Activated T-helper 2 cell treated with anti-CD3 and anti-CD28 coated beads, Interferon-gamma antibody, Interleukin-2, Interleukin-4, amounts not matched to agents 10 μg/mL and 5 μg/mL and 100 μg/mL, durations not matched to agents 14 hours and 24 hours and 36 hours (primary cell): ENCODE measurements around the gene PBX3. TPM values are rescaled to one million over a fixed set of nuclear protein-coding genes. Genes with fewer than 3 reads are reported as not detected.

Source experiments
- DNase-seq: peaks from one replicate; pipeline ENCODE4 v3.0.0; 2021; ENCODE audit warnings: low spot score
- H3K27ac Mint-ChIP-seq: one replicate; pipeline ENCODE4 v1.8.0; 2021; ENCODE audit warnings: mixed read lengths
- H3K27me3 Mint-ChIP-seq: one replicate; pipeline ENCODE4 v1.8.0; 2021; ENCODE audit warnings: low read depth, mixed read lengths
- H3K36me3 Mint-ChIP-seq: one replicate; pipeline ENCODE4 v1.8.0; 2021; ENCODE audit warnings: low read depth, mixed read lengths
- H3K4me1 Mint-ChIP-seq: one replicate; pipeline ENCODE4 v1.8.0; 2021; ENCODE audit warnings: low read depth, mixed read lengths
- H3K4me3 Mint-ChIP-seq: one replicate; pipeline ENCODE4 v1.8.0; 2021; ENCODE audit warnings: low read depth, mild to moderate bottlenecking, moderate library complexity, mixed read lengths
- H3K9me3 Mint-ChIP-seq: one replicate; pipeline ENCODE4 v1.8.0; 2021; ENCODE audit warnings: mixed read lengths
- intact Hi-C: fragments of 100-400 bp; cut with micrococcal nuclease; formaldehyde crosslinking; loops from one replicate; pipeline ENCODE4 v1.15.1; 2023
- total RNA-seq: library from RNA; stranded (reverse); gene quantifications from 2 replicates; pipeline ENCODE4 v1.2.3, GENCODE V29; 2022

The PBX3 gene
- total RNA-seq, 1 donor from 2014 or later = 20.6 TPM

GRCh38 chr9:125842242-125842641 is 95.1 kb downstream of the PBX3 start:
- Mint-ChIP-seq H3K36me3 (no peaks in the 10 kb centered on the region), H3K9me3 (peaks cover 5% of the 10 kb centered on the region), H3K27ac (no peak overlapping the region), H3K4me1 (no peaks in the 10 kb centered on the region), H3K4me3 (no peak overlapping the region), H3K27me3 (no peaks in the 10 kb centered on the region)
- intact Hi-C loops = no loop called here
- DNase-seq = no peak

GRCh38 chr9:125843646-125844045 is 96.5 kb downstream of the PBX3 start:
- H3K27ac Mint-ChIP-seq = no peak overlapping the region
- peaks cover 5% of the 10 kb centered on the region for H3K4me1 Mint-ChIP-seq
- no peak for DNase-seq
- intact Hi-C loops = no loop called here
- no peak overlapping the region for H3K4me3 Mint-ChIP-seq
- H3K9me3 Mint-ChIP-seq = peaks cover 5% of the 10 kb centered on the region
- H3K27me3 Mint-ChIP-seq = no peaks in the 10 kb centered on the region
- no peaks in the 10 kb centered on the region for H3K36me3 Mint-ChIP-seq

- DNase-seq = no peak
- H3K36me3 Mint-ChIP-seq = no peaks in the 10 kb centered on the region
- intact Hi-C loops = no loop called here
Observed at GRCh38 chr9:125844611-125845010, 97.4 kb downstream of the PBX3 start.

GRCh38 chr9:125845271-125845808 is 98.2 kb downstream of the PBX3 start:
- H3K4me3 Mint-ChIP-seq = no peak overlapping the region
- no peak overlapping the region for H3K27ac Mint-ChIP-seq
- no peak for DNase-seq
- H3K9me3 Mint-ChIP-seq = peaks cover 5% of the 10 kb centered on the region
- no peaks in the 10 kb centered on the region for H3K36me3 Mint-ChIP-seq
- intact Hi-C loops = no loop called here
- H3K27me3 Mint-ChIP-seq = no peaks in the 10 kb centered on the region
- H3K4me1 Mint-ChIP-seq = peaks cover 5% of the 10 kb centered on the region

More at GRCh38 chr9:125844611-125845010, 97.4 kb downstream of the PBX3 start:
- Mint-ChIP-seq H3K27me3 (no peaks in the 10 kb centered on the region), H3K27ac (no peak overlapping the region), H3K4me3 (no peak overlapping the region), H3K9me3 (peaks cover 5% of the 10 kb centered on the region), H3K4me1 (peaks cover 5% of the 10 kb centered on the region)

- Mint-ChIP-seq H3K36me3 (no peaks in the 10 kb centered on the region), H3K9me3 (peaks cover 5% of the 10 kb centered on the region), H3K4me3 (no peak overlapping the region), H3K4me1 (peaks cover 8% of the 10 kb centered on the region), H3K27ac (no peak overlapping the region), H3K27me3 (no peaks in the 10 kb centered on the region)
- DNase-seq = no peak
- intact Hi-C loops = no loop called here
Observed at GRCh38 chr9:125847735-125848134, 100.6 kb downstream of the PBX3 start.

DNA sequence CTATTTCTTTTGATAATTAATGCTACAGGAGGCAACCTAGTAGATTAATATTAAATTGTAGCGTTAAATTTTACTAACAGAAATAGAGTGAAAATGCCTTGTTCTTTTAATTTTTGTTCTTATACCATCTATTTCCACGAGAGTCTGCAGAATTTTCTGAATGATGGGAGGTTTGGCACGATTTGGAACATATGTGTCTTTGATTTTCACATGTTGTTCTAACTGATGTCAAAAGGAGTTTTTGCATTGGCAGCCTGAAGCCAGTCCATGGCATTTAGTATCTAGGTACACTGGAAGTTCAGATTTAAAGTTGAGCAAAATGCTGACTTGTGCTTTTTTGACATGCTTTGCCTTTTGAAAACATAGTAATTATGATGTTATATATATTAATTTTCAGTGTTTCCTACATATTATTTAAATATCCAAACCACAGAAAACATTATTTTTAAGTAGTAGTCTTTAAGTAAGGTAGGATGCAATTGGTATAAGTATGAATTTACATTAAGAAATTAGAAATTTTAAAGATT is 103.0 kb downstream of the PBX3 start:
- no peaks in the 10 kb centered on the region for H3K27me3 Mint-ChIP-seq
- intact Hi-C loops = loop anchor here (5.0 to 10.0 kb wide), 2 partner anchors 103 to 325 kb away; partner anchors contain the start of gene PBX3
- H3K4me3 Mint-ChIP-seq = no peak overlapping the region
- peaks cover 18% of the 10 kb centered on the region for H3K4me1 Mint-ChIP-seq
- no peak for DNase-seq
- no peak overlapping the region for H3K27ac Mint-ChIP-seq
- H3K9me3 Mint-ChIP-seq = peaks cover 5% of the 10 kb centered on the region
- H3K36me3 Mint-ChIP-seq = no peaks in the 10 kb centered on the region

DNA sequence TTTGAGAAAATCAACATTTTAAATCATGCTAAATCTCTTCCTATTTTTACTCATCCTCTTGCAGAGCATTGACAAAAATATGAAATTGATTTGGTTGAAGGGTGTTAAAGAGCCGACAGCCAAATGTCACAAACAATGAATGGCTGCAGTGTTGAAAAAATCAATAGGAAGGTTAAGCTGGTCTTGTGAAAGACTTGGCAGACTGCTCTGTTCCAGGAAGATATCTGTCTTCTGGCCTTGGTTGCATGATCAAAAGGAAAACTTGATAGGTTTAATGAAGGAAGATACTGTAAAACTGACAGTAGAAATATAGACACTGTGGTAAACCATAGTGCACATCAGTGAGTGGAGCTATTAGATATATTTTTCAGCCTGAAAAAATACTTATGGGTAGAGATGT is 103.6 kb downstream of the PBX3 start:
- no peak overlapping the region for H3K27ac Mint-ChIP-seq
- H3K27me3 Mint-ChIP-seq = no peaks in the 10 kb centered on the region
- intact Hi-C loops = loop anchor here (5.0 to 10.0 kb wide), 2 partner anchors 103 to 326 kb away; partner anchors contain the start of gene PBX3
- no peak overlapping the region for H3K4me3 Mint-ChIP-seq
- H3K9me3 Mint-ChIP-seq = peaks cover 5% of the 10 kb centered on the region
- peaks cover 19% of the 10 kb centered on the region for H3K4me1 Mint-ChIP-seq
- no peak for DNase-seq
- H3K36me3 Mint-ChIP-seq = no peaks in the 10 kb centered on the region

GRCh38 chr9:125851979-125852378 is 104.8 kb downstream of the PBX3 start:
- Mint-ChIP-seq H3K27ac (no peak overlapping the region), H3K4me3 (no peak overlapping the region), H3K9me3 (no peaks in the 10 kb centered on the region), H3K4me1 (peaks cover 19% of the 10 kb centered on the region), H3K27me3 (no peaks in the 10 kb centered on the region), H3K36me3 (no peaks in the 10 kb centered on the region)
- intact Hi-C loops = loop anchor here (5.0 to 10.0 kb wide), 2 partner anchors 105 to 327 kb away; partner anchors contain the start of gene PBX3
- DNase-seq = no peak

DNA sequence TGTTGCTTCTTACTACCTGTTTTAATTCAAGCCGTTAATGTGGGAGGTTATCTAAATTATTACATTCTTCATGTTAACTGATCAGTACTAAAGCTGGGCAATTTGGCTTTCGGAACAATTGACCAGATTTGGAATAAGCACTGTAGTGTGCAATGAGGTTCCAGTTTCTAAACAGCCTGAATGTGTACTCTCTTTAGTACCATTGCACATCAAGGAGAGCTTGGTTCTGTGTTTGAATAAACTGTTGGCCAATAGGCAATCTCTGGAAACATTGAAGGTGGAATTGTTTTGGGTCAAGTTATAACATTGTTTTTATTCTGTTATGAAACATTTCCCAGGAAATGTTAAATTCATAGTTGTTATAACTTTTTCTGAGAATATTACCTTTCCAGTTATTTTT is 105.2 kb downstream of the PBX3 start:
- no peaks in the 10 kb centered on the region for H3K9me3 Mint-ChIP-seq
- H3K27ac Mint-ChIP-seq = no peak overlapping the region
- intact Hi-C loops = loop anchor here (5.0 to 10.0 kb wide), 2 partner anchors 105 to 328 kb away; partner anchors contain the start of gene PBX3
- H3K27me3 Mint-ChIP-seq = no peaks in the 10 kb centered on the region
- DNase-seq = no peak
- H3K4me3 Mint-ChIP-seq = no peak overlapping the region
- peaks cover 19% of the 10 kb centered on the region for H3K4me1 Mint-ChIP-seq
- H3K36me3 Mint-ChIP-seq = no peaks in the 10 kb centered on the region

GRCh38 chr9:125854553-125855275 is 107.5 kb downstream of the PBX3 start:
- Mint-ChIP-seq H3K4me1 (peaks cover 22% of the 10 kb centered on the region), H3K27me3 (no peaks in the 10 kb centered on the region), H3K4me3 (no peak overlapping the region), H3K9me3 (no peaks in the 10 kb centered on the region), H3K36me3 (no peaks in the 10 kb centered on the region), H3K27ac (peak overlapping the region; percentile 55)
- intact Hi-C loops = loop anchor here (1.0 to 10.0 kb wide), 4 partner anchors 30 to 330 kb away; partner anchors contain the start of gene PBX3
- DNase-seq = no peak

GRCh38 chr9:125856331-125856730 is 109.2 kb downstream of the PBX3 start:
- no peak for DNase-seq
- no peaks in the 10 kb centered on the region for H3K36me3 Mint-ChIP-seq
- H3K4me1 Mint-ChIP-seq = peaks cover 21% of the 10 kb centered on the region
- peaks cover 3% of the 10 kb centered on the region for H3K9me3 Mint-ChIP-seq
- no peaks in the 10 kb centered on the region for H3K27me3 Mint-ChIP-seq
- intact Hi-C loops = loop anchor here (10.0 kb wide), 1 partner anchor 332 kb away; no protein-coding TSS in a partner anchor
- H3K4me3 Mint-ChIP-seq = no peak overlapping the region
- H3K27ac Mint-ChIP-seq = no peak overlapping the region

- Mint-ChIP-seq H3K36me3 (no peaks in the 10 kb centered on the region), H3K27ac (no peak overlapping the region), H3K27me3 (no peaks in the 10 kb centered on the region), H3K4me3 (no peak overlapping the region), H3K4me1 (peaks cover 10% of the 10 kb centered on the region), H3K9me3 (peaks cover 7% of the 10 kb centered on the region)
- DNase-seq = no peak
- intact Hi-C loops = no loop called here
Observed at GRCh38 chr9:125861405-125862058, 114.4 kb downstream of the PBX3 start.
